HCEC 1CT (cell line): Measurements from ENCODE around the gene NOS1.

Experiments
- DNase-seq: peaks from one replicate; pipeline ENCODE4 v3.0.0-alpha.2; 2017

Gene NOS1

GRCh38 chr12:117363056-117363662, 1.7 kb upstream of the NOS1 start:
- no peak for DNase-seq

- DNase-seq = no peak
Measured at GRCh38 chr12:117362391-117362790, 965 bp upstream of the NOS1 start.

GRCh38 chr12:117361905-117362304, 479 bp upstream of the NOS1 start:
- no peak for DNase-seq

GRCh38 chr12:117360551-117361346, 677 bp downstream of the NOS1 start:
- DNase-seq = no peak

GRCh38 chr12:117360222-117360550, 1.2 kb downstream of the NOS1 start:
- no peak for DNase-seq

- no peak for DNase-seq
Measured at GRCh38 chr12:117359029-117359845, 2.2 kb downstream of the NOS1 start.

- DNase-seq = no peak
Measured at GRCh38 chr12:117356048-117356447, 5.4 kb downstream of the NOS1 start.

GRCh38 chr12:117352883-117353282, 8.5 kb downstream of the NOS1 start:
- DNase-seq = no peak

GRCh38 chr12:117352206-117352605, 9.2 kb downstream of the NOS1 start:
- DNase-seq = no peak

GRCh38 chr12:117350140-117350539, 11.3 kb downstream of the NOS1 start:
- no peak for DNase-seq

- no peak for DNase-seq
Measured at GRCh38 chr12:117347588-117347987, 13.8 kb downstream of the NOS1 start.

- no peak for DNase-seq
Measured at GRCh38 chr12:117344716-117345115, 16.7 kb downstream of the NOS1 start.

- no peak for DNase-seq
Measured at GRCh38 chr12:117343849-117344248, 17.6 kb downstream of the NOS1 start.

GRCh38 chr12:117343296-117343695, 18.1 kb downstream of the NOS1 start:
- DNase-seq = no peak

- DNase-seq = no peak
Measured at GRCh38 chr12:117342682-117343081, 18.7 kb downstream of the NOS1 start.

- no peak for DNase-seq
Measured at GRCh38 chr12:117342247-117342646, 19.2 kb downstream of the NOS1 start.

GRCh38 chr12:117339104-117339503, 22.3 kb downstream of the NOS1 start:
- no peak for DNase-seq

- DNase-seq = no peak
Measured at GRCh38 chr12:117334855-117335587, 26.4 kb downstream of the NOS1 start.

GRCh38 chr12:117334051-117334450, 27.4 kb downstream of the NOS1 start:
- DNase-seq = no peak

GRCh38 chr12:117333331-117333881, 28.0 kb downstream of the NOS1 start:
- DNase-seq = no peak

GRCh38 chr12:117331691-117332090, 29.7 kb downstream of the NOS1 start:
- DNase-seq = no peak

GRCh38 chr12:117330441-117331113, 30.8 kb downstream of the NOS1 start:
- DNase-seq = no peak
